ENCODE measurements around the gene KRTAP10-10.
"Not testable (repeated sequence)": the region's sequence is repeated elsewhere in the genome, so short reads cannot be mapped to it uniquely, and the experiment has no call there.

The KRTAP10-10 gene, protein sequence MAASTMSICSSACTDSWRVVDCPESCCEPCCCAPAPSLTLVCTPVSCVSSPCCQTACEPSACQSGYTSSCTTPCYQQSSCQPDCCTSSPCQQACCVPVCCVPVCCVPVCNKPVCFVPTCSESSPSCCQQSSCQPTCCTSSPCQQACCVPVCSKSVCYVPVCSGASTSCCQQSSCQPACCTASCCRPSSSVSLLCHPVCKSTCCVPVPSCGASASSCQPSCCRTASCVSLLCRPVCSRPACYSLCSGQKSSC

DNA sequence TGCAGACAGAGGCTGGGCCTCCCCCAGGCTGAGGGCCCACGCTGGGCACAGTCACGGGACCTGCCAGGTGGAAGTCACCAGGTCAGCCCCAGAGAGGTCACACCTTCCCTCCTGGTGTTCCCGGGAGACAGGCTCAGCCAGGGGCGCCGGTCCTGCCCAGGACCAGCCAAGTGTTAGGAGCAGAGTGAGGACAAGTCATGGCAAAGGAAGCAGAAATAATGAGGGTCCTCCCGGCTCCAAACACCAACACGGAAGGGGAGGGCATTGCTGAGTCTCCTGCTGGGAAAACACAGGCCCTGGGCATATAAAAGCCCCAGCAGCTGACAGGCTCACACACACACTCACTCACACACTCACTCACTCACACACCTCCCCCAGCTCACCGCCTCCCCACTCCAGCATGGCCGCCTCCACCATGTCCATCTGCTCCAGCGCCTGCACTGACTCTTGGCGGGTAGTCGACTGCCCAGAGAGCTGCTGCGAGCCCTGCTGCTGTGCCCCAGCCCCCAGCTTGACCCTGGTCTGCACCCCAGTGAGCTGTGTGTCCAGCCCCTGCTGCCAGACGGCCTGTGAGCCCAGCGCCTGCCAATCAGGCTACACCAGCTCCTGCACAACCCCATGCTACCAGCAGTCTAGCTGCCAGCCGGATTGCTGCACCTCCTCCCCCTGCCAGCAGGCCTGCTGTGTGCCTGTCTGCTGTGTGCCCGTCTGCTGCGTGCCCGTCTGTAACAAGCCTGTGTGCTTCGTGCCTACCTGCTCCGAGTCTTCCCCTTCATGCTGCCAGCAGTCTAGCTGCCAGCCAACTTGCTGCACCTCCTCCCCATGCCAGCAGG is at the start of gene KRTAP10-10:
TSS of gene KRTAP10-10 (plus strand) at position 339 of the 833 bp plus-strand sequence. CDS start at position 401, 62 bp downstream.
- H3K36me3 ChIP-seq (ENCODE audit: control insufficient read depth in 2 of 2, insufficient read depth in 2 of 2, low read length in 2 of 2), result no peaks in the 10 kb centered on the region
- no peak within 1 kb of the TSS for H3K27ac ChIP-seq (ENCODE audit: low read length)
- H3K27me3 ChIP-seq (ENCODE audit: control insufficient read depth in 1 of 2, insufficient read depth in 2 of 2, low read length in 2 of 2), result peaks cover 5 to 20% of the 10 kb centered on the region in 2 donors
- H3K9ac ChIP-seq (ENCODE audit: low read length in 2 of 2), result no peak within 1 kb of the TSS
- H3K4me1 ChIP-seq (ENCODE audit: control insufficient read depth, insufficient read depth, low read length), result no peaks in the 10 kb centered on the region
- no peak within 1 kb of the TSS for H3K4me3 ChIP-seq (ENCODE audit: low read length in 2 of 2)
- peaks cover 4 to 7% of the 10 kb centered on the region in 2 donors for H3K9me3 ChIP-seq (ENCODE audit: control insufficient read depth in 2 of 2, low read length in 2 of 2)

DNA sequence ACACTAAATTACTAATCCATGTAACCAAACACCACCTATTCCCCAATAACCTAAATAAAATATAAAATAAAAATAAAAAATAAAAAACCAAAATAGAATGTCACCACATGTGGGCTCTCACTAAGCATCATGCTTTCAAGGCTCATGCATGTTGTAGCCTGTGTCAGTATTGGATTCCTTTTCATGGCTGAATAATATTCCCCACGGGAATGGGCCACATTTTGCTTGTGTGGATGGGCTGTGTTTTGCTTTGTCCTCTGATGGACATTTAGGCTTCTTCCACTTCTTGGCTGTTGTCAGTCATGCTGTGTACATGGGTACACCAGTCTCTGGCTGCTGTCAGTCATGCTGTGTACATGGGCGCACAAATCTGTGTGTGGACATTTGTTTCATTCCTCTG is 48.1 kb upstream of the KRTAP10-10 start:
- Histone ChIP-seq H3K4me3 (ENCODE audit: low read length in 2 of 2) (no peak overlapping the region), H3K4me1 (ENCODE audit: control insufficient read depth, insufficient read depth, low read length) (no peaks in the 10 kb centered on the region), H3K9me3 (ENCODE audit: control insufficient read depth in 2 of 2, low read length in 2 of 2) (peaks cover 0 to 3% of the 10 kb centered on the region in 2 donors), H3K36me3 (ENCODE audit: control insufficient read depth in 2 of 2, insufficient read depth in 2 of 2, low read length in 2 of 2) (no peaks in the 10 kb centered on the region), H3K9ac (ENCODE audit: low read length in 2 of 2) (no peak overlapping the region), H3K27me3 (ENCODE audit: control insufficient read depth in 1 of 2, insufficient read depth in 2 of 2, low read length in 2 of 2) (peaks cover 16 to 19% of the 10 kb centered on the region in 2 donors), H3K27ac (ENCODE audit: low read length) (no peak overlapping the region)

DNA sequence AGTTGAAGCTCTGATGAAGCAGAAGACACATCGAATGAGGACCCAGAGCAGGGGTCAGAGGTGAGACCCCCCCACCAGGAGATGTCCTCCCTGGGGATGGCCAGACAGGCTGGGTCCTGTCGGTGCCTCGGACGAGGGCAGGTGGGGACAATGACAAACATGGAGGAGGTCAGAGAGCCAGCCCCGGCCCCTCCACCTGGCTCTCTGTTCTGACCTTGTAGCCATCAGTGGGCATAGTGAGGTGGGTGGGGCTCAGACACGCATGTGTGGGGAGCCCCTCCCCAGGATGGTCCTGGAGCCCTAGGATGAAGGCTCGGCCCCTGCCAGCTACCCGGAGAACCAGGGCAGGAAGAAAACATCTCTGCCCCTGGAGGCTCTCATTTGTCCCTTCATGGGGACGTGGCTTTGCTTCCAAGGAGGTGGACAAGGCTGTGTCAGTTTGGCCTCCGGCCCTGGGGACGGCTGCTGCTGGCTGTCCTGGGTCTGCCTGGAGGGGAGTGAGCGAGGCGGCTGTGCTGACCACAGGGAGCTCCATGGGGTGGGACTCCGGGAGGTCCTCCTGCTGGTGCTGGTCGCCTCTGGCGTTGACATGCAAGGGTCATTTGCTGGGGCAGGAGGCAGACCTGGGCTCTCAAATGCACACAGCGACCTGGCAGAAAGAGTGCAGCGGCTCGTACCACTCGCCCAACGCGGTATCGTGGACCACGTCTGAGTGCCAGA is 47.4 kb upstream of the KRTAP10-10 start:
- Histone ChIP-seq H3K27me3 (ENCODE audit: control insufficient read depth in 1 of 2, insufficient read depth in 2 of 2, low read length in 2 of 2) (peaks cover 16 to 17% of the 10 kb centered on the region in 2 donors), H3K4me3 (ENCODE audit: low read length in 2 of 2) (no peak overlapping the region), H3K36me3 (ENCODE audit: control insufficient read depth in 2 of 2, insufficient read depth in 2 of 2, low read length in 2 of 2) (no peaks in the 10 kb centered on the region), H3K4me1 (ENCODE audit: control insufficient read depth, insufficient read depth, low read length) (no peaks in the 10 kb centered on the region), H3K27ac (ENCODE audit: low read length) (no peak overlapping the region), H3K9ac (ENCODE audit: low read length in 2 of 2) (no peak overlapping the region), H3K9me3 (ENCODE audit: control insufficient read depth in 2 of 2, low read length in 2 of 2) (peaks cover 0 to 3% of the 10 kb centered on the region in 2 donors)

DNA sequence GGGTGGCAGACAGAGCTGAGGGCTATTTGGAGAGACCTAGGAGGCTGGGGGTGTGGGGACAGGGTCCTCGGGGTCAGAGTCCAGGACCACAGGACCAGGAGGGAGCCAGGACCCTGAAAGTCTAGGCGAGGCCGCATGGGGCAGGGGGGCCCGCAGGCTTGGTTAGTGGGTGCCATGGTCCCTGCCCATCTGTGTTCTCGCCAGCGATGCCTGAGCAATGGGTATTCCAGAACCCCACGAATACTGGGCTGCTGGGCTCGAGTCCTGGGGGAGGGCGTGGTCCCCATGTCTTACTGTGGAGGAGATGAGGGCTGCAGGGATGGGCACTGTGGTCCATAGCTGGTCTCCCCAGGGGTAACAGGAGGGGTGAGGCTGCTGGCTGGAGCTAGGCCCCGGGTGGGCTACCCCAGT is 46.8 kb upstream of the KRTAP10-10 start:
- H3K36me3 ChIP-seq (ENCODE audit: control insufficient read depth in 2 of 2, insufficient read depth in 2 of 2, low read length in 2 of 2), result no peaks in the 10 kb centered on the region
- peaks cover 14 to 17% of the 10 kb centered on the region in 2 donors for H3K27me3 ChIP-seq (ENCODE audit: control insufficient read depth in 1 of 2, insufficient read depth in 2 of 2, low read length in 2 of 2)
- H3K9me3 ChIP-seq (ENCODE audit: control insufficient read depth in 2 of 2, low read length in 2 of 2), result peaks cover 0 to 2% of the 10 kb centered on the region in 2 donors
- no peaks in the 10 kb centered on the region for H3K4me1 ChIP-seq (ENCODE audit: control insufficient read depth, insufficient read depth, low read length)
- H3K4me3 ChIP-seq (ENCODE audit: low read length in 2 of 2), result no peak overlapping the region
- H3K9ac ChIP-seq (ENCODE audit: low read length in 2 of 2), result no peak overlapping the region
- H3K27ac ChIP-seq (ENCODE audit: low read length), result no peak overlapping the region

DNA sequence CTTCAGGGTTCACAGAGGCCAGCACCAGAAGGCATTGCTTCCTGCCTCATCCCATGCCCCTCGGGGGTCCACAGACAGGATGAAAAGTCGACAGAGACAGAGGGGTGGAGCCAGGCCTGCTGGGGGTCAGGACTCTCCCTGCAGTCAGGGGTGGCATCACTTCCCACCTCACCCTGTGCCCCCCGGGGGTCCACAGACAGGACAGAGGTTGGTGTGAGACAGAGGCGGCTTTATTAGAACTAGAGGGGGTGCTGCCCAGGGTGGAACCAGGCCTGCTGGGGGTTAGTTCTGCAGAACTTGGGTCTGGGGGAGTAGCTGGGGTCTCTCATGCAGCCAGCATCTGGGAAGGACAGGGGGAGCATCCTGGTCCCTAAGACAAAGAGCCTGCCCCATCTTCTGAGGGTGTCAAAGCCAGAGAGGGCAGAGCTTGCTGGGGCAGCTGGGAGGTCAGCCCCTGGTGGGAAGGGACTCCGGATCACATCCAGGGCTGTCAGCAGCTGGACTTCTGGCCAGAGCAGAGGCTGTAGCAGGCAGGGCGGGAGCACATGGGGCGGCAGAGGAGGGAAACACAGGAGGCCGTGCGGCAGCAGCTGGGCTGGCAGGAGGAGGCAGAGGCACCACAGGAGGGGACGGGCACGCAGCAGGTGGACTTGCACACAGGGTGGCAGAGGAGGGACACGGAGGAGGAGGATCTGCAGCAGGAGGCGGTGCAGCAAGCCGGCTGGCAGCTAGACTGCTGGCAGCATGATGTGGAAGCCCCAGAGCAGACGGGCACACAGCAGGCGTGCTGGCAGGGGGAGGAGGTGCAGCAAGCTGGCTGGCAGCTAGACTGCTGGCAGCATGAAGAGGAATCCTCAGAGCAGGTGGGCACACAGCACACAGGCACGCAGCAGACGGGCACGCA is 46.0 kb upstream of the KRTAP10-10 start:
- H3K36me3 ChIP-seq (ENCODE audit: control insufficient read depth in 2 of 2, insufficient read depth in 2 of 2, low read length in 2 of 2); H3K9ac ChIP-seq (ENCODE audit: low read length in 2 of 2); H3K27ac ChIP-seq (ENCODE audit: low read length); H3K4me3 ChIP-seq (ENCODE audit: low read length in 2 of 2); H3K9me3 ChIP-seq (ENCODE audit: control insufficient read depth in 2 of 2, low read length in 2 of 2); H3K4me1 ChIP-seq (ENCODE audit: control insufficient read depth, insufficient read depth, low read length): not testable (repeated sequence)
- peaks cover 10 to 15% of the 10 kb centered on the region in 2 donors for H3K27me3 ChIP-seq (ENCODE audit: control insufficient read depth in 1 of 2, insufficient read depth in 2 of 2, low read length in 2 of 2)

DNA sequence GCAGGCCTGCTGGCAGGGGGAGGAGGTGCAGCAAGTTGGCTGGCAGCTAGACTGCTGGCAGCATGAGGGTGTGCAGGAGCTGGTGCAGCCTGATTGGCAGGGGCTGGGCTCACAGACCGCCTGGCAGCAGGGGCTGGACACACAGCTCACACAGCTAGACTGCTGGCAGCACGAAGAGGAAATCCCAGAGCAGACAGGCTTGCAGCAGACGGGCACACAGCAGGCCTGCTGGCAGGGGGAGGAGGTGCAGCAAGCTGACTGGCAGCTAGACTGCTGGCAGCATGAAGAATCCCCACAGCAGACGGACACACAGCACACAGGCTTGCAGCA is 45.4 kb upstream of the KRTAP10-10 start:
- H3K4me1 ChIP-seq (ENCODE audit: control insufficient read depth, insufficient read depth, low read length); H3K9ac ChIP-seq (ENCODE audit: low read length in 2 of 2); H3K27ac ChIP-seq (ENCODE audit: low read length); H3K4me3 ChIP-seq (ENCODE audit: low read length in 2 of 2); H3K36me3 ChIP-seq (ENCODE audit: control insufficient read depth in 2 of 2, insufficient read depth in 2 of 2, low read length in 2 of 2); H3K9me3 ChIP-seq (ENCODE audit: control insufficient read depth in 2 of 2, low read length in 2 of 2): not testable (repeated sequence)
- H3K27me3 ChIP-seq (ENCODE audit: control insufficient read depth in 1 of 2, insufficient read depth in 2 of 2, low read length in 2 of 2), result peaks cover 9 to 15% of the 10 kb centered on the region in 2 donors

DNA sequence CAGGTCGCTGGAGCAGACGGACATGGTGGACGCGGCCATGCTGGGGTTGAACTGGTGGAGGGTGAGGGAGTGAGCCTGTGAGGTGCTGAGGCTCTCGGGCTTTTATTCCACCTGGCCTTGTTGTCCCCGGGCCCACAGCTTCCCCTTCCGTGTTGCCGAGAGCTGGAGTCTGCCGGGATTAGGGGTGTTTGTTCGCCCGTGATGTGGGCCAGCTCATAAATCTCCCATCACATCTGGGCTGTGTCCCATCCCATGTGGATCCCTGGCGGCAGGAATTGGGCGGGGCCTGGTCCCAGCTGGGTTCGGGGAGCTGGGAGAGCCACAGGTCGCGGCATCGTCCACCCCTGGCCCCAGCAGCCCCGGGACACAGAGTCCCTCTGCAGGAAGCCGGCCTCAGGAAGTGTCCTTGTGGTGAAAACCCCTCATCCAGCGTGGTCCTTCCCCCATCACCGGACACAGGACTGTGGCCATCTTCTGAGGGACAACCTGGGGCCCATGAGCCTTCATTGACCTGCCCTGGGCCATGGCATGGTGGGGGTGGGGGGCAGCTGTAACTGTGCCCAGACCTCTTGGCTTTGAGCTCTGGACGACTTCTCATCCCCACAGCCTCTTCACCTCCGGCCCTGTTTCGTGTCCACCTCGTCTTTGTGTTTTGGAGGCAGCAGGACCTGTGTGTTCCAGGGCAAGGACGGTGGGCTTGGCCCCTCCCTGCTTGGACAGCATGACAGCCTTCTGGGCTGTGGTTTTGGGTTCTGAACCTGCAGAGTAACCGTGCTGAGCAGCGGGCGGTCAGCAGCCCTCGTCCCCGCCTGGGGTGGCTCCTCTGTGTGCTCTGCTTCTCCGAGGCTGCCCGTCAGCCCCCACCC is 44.5 kb upstream of the KRTAP10-10 start, which contains the start of gene KRTAP10-6:
TSS of gene KRTAP10-6 (minus strand) at position 60 of the 866 bp plus-strand sequence. CDS start at position 39, 21 bp downstream.
- Histone ChIP-seq H3K4me1 (ENCODE audit: control insufficient read depth, insufficient read depth, low read length) (no peaks in the 10 kb centered on the region), H3K4me3 (ENCODE audit: low read length in 2 of 2) (no peak within 1 kb of the TSS), H3K27me3 (ENCODE audit: control insufficient read depth in 1 of 2, insufficient read depth in 2 of 2, low read length in 2 of 2) (peaks cover 9 to 15% of the 10 kb centered on the region in 2 donors), H3K9me3 (ENCODE audit: control insufficient read depth in 2 of 2, low read length in 2 of 2) (no peaks in the 10 kb centered on the region), H3K36me3 (ENCODE audit: control insufficient read depth in 2 of 2, insufficient read depth in 2 of 2, low read length in 2 of 2) (no peaks in the 10 kb centered on the region), H3K27ac (ENCODE audit: low read length) (no peak within 1 kb of the TSS), H3K9ac (ENCODE audit: low read length in 2 of 2) (no peak within 1 kb of the TSS)

DNA sequence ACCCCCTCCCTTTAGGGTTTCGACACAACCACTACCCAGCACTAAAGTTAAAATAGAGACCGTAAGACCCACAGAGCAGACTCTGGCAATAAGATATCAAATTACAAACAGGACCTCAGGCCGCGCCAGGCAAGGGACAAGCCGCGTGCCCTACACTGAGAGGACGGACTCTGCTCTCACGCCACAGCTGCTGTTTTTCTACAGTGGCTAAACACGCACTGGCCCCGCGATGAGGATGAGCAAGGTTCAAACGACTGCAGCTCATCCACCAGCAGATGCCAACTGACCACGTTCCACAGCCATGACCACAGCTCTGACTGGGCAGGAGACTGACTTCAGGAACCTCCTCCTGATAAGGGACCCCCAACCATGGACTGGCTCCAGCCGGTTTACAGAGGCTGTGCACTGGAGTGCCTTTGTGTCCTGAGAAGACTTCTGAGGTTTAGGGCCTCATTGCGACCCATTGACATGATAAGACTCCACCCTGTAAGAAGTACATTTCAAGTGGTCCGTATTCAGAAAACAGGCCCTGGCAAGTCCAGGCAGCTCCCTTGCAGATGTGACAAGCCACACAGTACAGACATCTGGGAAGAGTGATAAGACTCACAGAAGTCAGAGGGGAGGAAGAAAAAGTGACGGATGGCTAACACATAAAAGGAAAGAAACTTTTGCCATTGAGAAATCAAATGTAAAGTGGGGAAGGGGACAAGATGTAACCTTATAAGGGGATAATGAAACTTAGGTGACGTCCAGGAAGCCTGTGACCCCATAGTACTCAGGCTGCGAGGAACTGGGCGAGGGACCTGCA is 43.4 kb upstream of the KRTAP10-10 start:
- Histone ChIP-seq H3K36me3 (ENCODE audit: control insufficient read depth in 2 of 2, insufficient read depth in 2 of 2, low read length in 2 of 2) (no peaks in the 10 kb centered on the region), H3K27me3 (ENCODE audit: control insufficient read depth in 1 of 2, insufficient read depth in 2 of 2, low read length in 2 of 2) (peaks cover 9 to 15% of the 10 kb centered on the region in 2 donors), H3K4me3 (ENCODE audit: low read length in 2 of 2) (no peak overlapping the region), H3K4me1 (ENCODE audit: control insufficient read depth, insufficient read depth, low read length) (no peaks in the 10 kb centered on the region), H3K9me3 (ENCODE audit: control insufficient read depth in 2 of 2, low read length in 2 of 2) (peaks cover 0 to 2% of the 10 kb centered on the region in 2 donors), H3K9ac (ENCODE audit: low read length in 2 of 2) (no peak overlapping the region), H3K27ac (ENCODE audit: low read length) (no peak overlapping the region)

DNA sequence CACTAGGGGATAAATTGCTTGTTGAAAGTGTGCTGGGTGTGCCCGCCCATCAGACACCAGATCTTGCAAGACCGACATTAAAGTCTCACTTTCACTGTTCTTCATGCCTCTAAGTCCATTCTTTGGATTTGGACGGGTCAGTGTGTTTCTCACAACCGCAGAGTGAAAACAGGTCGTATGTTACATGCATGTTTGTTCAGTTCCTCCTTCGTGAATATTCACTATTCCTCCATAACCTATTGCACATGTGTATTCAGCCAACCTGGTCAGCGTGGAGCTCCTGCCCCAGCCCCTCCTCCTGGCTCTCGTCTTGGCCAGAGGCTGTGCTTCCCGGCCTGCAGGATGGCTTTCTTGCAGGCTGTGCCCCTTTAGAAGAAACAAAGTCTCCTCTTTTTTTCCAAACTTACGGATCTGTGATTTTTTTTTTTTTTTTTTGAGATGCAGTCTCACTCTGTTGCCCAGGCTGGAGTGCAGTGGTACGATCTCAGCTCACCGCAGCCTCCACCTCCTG is 42.7 kb upstream of the KRTAP10-10 start:
- Histone ChIP-seq H3K9me3 (ENCODE audit: control insufficient read depth in 2 of 2, low read length in 2 of 2) (peaks cover 0 to 2% of the 10 kb centered on the region in 2 donors), H3K4me1 (ENCODE audit: control insufficient read depth, insufficient read depth, low read length) (no peaks in the 10 kb centered on the region), H3K27me3 (ENCODE audit: control insufficient read depth in 1 of 2, insufficient read depth in 2 of 2, low read length in 2 of 2) (peaks cover 8 to 14% of the 10 kb centered on the region in 2 donors), H3K27ac (ENCODE audit: low read length) (no peak overlapping the region), H3K36me3 (ENCODE audit: control insufficient read depth in 2 of 2, insufficient read depth in 2 of 2, low read length in 2 of 2) (no peaks in the 10 kb centered on the region), H3K4me3 (ENCODE audit: low read length in 2 of 2) (no peak overlapping the region), H3K9ac (ENCODE audit: low read length in 2 of 2) (no peak overlapping the region)
